ENCODE data around the gene GLIS1.

Gene GLIS1

DNA sequence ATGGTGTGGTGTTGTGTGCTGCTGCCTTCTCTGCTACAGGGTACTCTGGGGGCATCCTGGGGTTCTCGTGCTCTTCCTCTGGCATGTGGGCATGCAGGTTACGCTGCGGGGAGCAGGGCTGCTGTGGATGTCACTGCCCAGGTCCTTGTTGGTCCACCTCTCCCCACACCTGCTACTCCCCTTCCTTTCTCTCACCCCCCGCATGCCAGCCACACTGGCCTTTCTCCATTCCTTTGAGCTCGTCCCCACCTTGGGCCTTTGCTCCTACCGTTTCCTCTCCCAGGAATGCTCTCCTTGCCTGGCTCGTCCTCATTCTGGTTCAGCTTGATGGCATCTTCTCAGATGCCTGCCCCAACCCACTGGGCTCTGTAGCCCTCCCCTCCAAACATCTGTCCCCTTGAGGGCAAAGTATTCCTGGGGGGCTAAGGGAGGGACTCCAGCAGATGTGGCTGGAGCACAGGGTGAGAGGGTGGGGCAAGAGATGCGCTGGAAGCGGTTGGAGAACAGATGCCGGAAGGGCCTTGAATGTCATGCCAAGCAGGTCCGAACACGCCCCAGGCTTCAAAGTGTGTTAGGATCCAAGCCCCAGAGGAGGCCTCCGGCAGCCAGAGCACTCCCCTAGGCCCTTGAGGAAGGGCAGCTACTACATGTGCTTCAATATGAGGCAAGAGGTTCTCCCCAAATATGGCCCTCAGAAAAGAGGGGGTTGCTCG is 256.4 kb downstream of the GLIS1 start:
- H3K27me3 ChIP-seq (ENCODE audit: insufficient read depth, low read length): no peaks in the 10 kb centered on the region
- H3K9ac ChIP-seq (ENCODE audit: low read depth, low read length): no peak overlapping the region
- no peaks in the 10 kb centered on the region for H3K36me3 ChIP-seq (ENCODE audit: insufficient read depth, low read length)
- no peak overlapping the region for H3K27ac ChIP-seq (ENCODE audit: low read depth, low read length)
- no peak overlapping the region for H3K4me3 ChIP-seq (ENCODE audit: low read length)
- H3K9me3 ChIP-seq (ENCODE audit: insufficient read depth, low read depth, low read length): no peaks in the 10 kb centered on the region
- no peaks in the 10 kb centered on the region for H3K4me1 ChIP-seq (ENCODE audit: insufficient read depth, low read length)
- 90% methylated on average over 14 of the region's 14 CpGs for WGBS

DNA sequence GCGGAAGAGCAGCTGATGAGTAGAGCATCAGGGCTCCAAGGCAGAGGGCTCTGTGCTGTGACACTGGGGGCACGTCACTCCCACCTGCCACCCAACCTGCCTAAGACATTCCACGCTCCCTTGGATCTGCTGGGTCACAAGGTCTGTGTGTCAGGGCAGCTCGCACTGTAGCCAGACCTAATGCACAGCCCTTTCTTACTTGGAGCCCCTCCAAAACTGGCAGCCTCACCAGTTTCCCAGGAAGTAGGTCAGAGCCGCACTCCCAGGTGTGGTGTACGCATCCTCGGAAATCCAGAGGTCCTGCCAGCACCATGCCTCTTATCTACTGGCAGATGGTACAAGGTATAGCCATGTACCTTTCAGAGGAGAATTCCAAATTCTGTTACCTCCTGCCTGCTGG is 257.5 kb downstream of the GLIS1 start:
- no peaks in the 10 kb centered on the region for H3K36me3 ChIP-seq (ENCODE audit: insufficient read depth, low read length)
- 89% methylated on average over 7 of the region's 7 CpGs for WGBS
- H3K9me3 ChIP-seq (ENCODE audit: insufficient read depth, low read depth, low read length): no peaks in the 10 kb centered on the region
- H3K9ac ChIP-seq (ENCODE audit: low read depth, low read length): no peak overlapping the region
- no peaks in the 10 kb centered on the region for H3K4me1 ChIP-seq (ENCODE audit: insufficient read depth, low read length)
- H3K4me3 ChIP-seq (ENCODE audit: low read length): no peak overlapping the region
- H3K27ac ChIP-seq (ENCODE audit: low read depth, low read length): no peak overlapping the region
- no peaks in the 10 kb centered on the region for H3K27me3 ChIP-seq (ENCODE audit: insufficient read depth, low read length)

DNA sequence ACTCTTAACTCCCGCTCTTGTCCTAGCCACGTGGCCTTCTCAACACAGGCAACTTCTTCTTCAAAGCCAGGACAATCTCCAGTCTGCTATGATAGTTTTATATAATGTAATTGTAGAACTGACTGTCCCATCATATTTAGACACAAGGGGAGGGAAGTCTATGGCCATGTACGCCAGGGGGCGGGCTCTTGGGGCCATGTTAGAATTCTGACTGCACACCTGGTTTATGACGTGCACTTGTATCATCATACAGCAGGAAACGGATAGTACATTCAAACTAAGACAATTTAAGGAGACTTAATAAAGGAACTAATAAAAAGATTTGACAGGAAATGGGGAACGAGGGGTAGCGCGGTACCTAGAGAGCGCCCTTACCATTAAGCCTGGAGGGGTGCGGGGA is 258.3 kb downstream of the GLIS1 start:
- H3K36me3 ChIP-seq (ENCODE audit: insufficient read depth, low read length): no peaks in the 10 kb centered on the region
- no peaks in the 10 kb centered on the region for H3K4me1 ChIP-seq (ENCODE audit: insufficient read depth, low read length)
- WGBS: 97% methylated on average over 11 of the region's 11 CpGs

DNA sequence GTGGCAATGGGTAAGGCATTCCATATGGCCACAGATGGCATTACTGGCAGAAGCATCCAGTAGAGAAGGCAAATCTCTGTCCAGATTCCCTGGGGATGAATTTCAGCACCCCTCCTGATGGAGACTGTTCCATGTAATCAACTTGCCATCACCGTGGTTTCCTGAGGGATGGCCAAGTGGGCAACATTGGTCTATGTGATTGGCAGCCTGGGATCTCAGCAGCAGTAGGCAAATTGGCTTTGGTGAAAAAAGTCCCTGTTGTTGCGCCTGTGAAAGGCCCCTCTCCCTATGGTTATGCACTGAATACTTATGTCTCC is 260.5 kb downstream of the GLIS1 start:
- H3K4me3 ChIP-seq (ENCODE audit: low read length): no peak overlapping the region
- WGBS: 99% methylated on average over 2 of the region's 2 CpGs
- H3K9me3 ChIP-seq (ENCODE audit: insufficient read depth, low read depth, low read length): no peaks in the 10 kb centered on the region
- no peaks in the 10 kb centered on the region for H3K4me1 ChIP-seq (ENCODE audit: insufficient read depth, low read length)
- H3K27me3 ChIP-seq (ENCODE audit: insufficient read depth, low read length): no peaks in the 10 kb centered on the region
- H3K36me3 ChIP-seq (ENCODE audit: insufficient read depth, low read length): no peaks in the 10 kb centered on the region
- H3K9ac ChIP-seq (ENCODE audit: low read depth, low read length): no peak overlapping the region
- H3K27ac ChIP-seq (ENCODE audit: low read depth, low read length): no peak overlapping the region

More for the DNA sequence above, 258.3 kb downstream of the GLIS1 start:
- no peak overlapping the region for H3K27ac ChIP-seq (ENCODE audit: low read depth, low read length)
- H3K9ac ChIP-seq (ENCODE audit: low read depth, low read length): no peak overlapping the region
- no peaks in the 10 kb centered on the region for H3K9me3 ChIP-seq (ENCODE audit: insufficient read depth, low read depth, low read length)
- H3K27me3 ChIP-seq (ENCODE audit: insufficient read depth, low read length): no peaks in the 10 kb centered on the region
- H3K4me3 ChIP-seq (ENCODE audit: low read length): no peak overlapping the region

DNA sequence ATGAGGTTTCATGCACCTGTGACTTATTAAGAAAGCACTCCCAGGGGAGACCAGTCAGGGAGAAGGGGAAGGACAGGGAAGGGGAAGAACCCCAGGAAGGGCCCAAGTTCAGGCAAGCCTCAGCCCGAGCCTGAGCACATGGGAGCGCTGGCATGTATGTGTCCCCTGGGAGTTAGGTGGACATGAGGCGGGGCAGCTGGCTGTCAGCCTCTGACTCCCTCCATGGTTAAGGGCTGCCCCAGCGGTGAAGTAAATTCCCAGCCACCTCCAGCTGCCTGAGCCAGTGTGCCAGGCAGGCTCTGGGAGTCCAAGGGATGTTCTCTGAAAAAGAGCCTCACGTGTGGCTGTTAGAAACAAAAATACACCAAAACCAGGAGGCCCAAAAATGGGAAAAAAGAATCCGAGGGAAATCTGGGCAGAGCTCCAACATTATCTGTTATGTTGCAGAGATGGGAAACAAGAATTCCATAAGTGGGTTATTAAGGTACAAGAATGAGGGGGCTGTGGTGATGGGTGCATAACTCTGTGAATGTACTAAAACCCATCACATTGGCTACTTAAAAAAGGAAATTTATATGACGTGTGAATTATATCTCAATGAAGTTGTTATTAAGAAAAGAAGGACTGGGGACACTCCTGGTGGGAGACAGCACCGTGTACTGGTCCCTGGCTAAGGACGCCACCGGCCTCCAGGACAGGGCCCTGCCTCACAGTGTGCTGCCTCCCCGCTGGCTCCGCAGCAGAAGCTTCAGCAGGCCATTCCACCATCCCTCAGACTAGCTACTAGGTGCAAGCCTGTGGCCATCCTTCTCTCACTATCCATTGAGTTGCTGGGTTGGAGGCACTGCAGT is 261.1 kb downstream of the GLIS1 start:
- no peak overlapping the region for H3K27ac ChIP-seq (ENCODE audit: low read depth, low read length)
- no peaks in the 10 kb centered on the region for H3K36me3 ChIP-seq (ENCODE audit: insufficient read depth, low read length)
- no peaks in the 10 kb centered on the region for H3K4me1 ChIP-seq (ENCODE audit: insufficient read depth, low read length)
- WGBS: 95% methylated on average over 12 of the region's 12 CpGs
- H3K9ac ChIP-seq (ENCODE audit: low read depth, low read length): no peak overlapping the region
- no peak overlapping the region for H3K4me3 ChIP-seq (ENCODE audit: low read length)
- H3K27me3 ChIP-seq (ENCODE audit: insufficient read depth, low read length): no peaks in the 10 kb centered on the region
- H3K9me3 ChIP-seq (ENCODE audit: insufficient read depth, low read depth, low read length): no peaks in the 10 kb centered on the region

DNA sequence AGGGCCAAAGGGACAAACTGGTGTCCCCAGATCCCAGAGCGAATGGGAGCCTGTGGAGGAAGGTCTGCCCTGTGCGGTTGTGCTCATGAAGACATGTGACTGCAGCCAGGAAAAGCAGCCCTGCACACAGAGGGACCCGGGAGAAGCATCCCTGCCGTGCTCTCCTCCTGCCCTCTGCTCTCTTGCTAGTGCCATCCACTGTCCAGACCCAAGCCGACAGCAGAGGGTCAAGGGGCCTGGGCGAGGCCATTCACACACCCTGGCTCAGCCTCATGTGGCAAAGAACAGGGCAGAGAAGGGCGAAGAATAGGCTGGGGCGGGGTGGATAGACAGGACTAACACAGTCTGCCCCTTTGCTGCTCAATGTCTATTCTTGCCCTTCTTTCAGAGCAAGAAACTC is 262.4 kb downstream of the GLIS1 start:
- Histone ChIP-seq H3K4me1 (ENCODE audit: insufficient read depth, low read length) (no peaks in the 10 kb centered on the region), H3K27ac (ENCODE audit: low read depth, low read length) (no peak overlapping the region), H3K27me3 (ENCODE audit: insufficient read depth, low read length) (no peaks in the 10 kb centered on the region), H3K4me3 (ENCODE audit: low read length) (no peak overlapping the region), H3K9me3 (ENCODE audit: insufficient read depth, low read depth, low read length) (no peaks in the 10 kb centered on the region), H3K9ac (ENCODE audit: low read depth, low read length) (no peak overlapping the region), H3K36me3 (ENCODE audit: insufficient read depth, low read length) (no peaks in the 10 kb centered on the region)
- WGBS: 95% methylated on average over 8 of the region's 8 CpGs

DNA sequence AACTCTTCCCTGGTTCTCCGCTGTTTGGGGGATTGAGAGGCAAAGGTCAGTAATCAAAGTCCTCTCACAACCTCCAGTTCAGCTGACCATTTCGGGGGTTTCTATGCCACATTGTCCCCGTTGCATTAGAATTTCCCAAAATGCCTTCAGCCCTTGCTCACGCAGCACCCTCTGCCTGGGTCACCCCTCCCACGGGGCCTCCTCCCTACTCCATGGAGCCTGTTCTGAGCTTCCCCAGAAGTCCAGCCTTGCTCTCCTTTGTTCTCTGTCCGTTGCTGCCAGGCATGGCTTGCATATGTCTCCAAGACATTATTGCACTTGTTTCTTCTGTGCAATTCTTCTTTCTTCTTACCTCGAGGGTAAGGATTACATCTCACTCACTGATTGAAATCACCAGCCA is 263.3 kb downstream of the GLIS1 start:
- H3K27me3 ChIP-seq (ENCODE audit: insufficient read depth, low read length): no peaks in the 10 kb centered on the region
- no peak overlapping the region for H3K4me3 ChIP-seq (ENCODE audit: low read length)
- no peaks in the 10 kb centered on the region for H3K36me3 ChIP-seq (ENCODE audit: insufficient read depth, low read length)
- WGBS: 89% methylated on average over 7 of the region's 7 CpGs
- H3K27ac ChIP-seq (ENCODE audit: low read depth, low read length): no peak overlapping the region
- no peaks in the 10 kb centered on the region for H3K9me3 ChIP-seq (ENCODE audit: insufficient read depth, low read depth, low read length)
- no peaks in the 10 kb centered on the region for H3K4me1 ChIP-seq (ENCODE audit: insufficient read depth, low read length)
- no peak overlapping the region for H3K9ac ChIP-seq (ENCODE audit: low read depth, low read length)

DNA sequence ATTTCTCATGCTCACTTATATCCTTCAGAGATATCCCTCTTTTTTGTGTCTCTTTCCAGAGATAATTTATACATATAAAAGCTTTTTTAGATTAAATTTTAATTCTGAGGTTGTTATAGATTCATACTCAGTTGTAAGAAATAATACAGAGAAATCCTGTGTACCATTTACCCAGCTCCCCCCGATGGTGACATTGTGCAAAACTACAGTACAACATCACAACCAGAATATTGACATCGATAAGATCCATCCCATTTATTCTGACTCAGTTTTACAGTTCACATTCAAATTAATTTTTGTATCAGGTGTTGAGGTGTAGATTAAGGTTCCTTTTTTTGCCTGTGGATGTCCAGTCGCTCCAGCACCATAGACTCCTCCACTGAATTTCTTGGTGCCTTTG is 265.5 kb downstream of the GLIS1 start:
- Histone ChIP-seq H3K36me3 (ENCODE audit: insufficient read depth, low read length) (no peaks in the 10 kb centered on the region), H3K9me3 (ENCODE audit: insufficient read depth, low read depth, low read length) (no peaks in the 10 kb centered on the region), H3K4me1 (ENCODE audit: insufficient read depth, low read length) (no peaks in the 10 kb centered on the region), H3K27me3 (ENCODE audit: insufficient read depth, low read length) (no peaks in the 10 kb centered on the region), H3K4me3 (ENCODE audit: low read length) (no peak overlapping the region), H3K27ac (ENCODE audit: low read depth, low read length) (no peak overlapping the region), H3K9ac (ENCODE audit: low read depth, low read length) (no peak overlapping the region)
- WGBS: 91% methylated on average over 3 of the region's 3 CpGs

DNA sequence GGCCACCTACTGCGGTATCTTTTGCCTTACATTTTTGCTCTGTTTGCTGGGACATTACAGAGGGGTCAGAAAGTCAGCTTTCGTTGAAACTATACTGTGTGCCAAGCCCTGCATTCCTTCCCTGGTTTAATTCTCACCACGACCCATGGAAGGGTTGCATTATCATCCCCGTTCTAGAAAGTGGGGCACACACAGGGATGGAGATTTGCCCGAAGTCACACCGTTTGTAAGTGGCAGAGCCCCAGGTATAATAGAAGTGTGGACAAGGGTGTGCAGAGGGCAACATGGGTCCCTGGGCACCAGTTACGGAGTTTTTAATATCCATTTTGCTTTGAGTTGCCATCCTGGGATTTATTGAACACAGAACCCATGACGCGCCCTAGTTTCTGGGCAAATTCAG is 268.0 kb downstream of the GLIS1 start:
- Histone ChIP-seq H3K9me3 (ENCODE audit: insufficient read depth, low read depth, low read length) (no peaks in the 10 kb centered on the region), H3K4me1 (ENCODE audit: insufficient read depth, low read length) (no peaks in the 10 kb centered on the region), H3K27me3 (ENCODE audit: insufficient read depth, low read length) (no peaks in the 10 kb centered on the region), H3K9ac (ENCODE audit: low read depth, low read length) (no peak overlapping the region), H3K27ac (ENCODE audit: low read depth, low read length) (no peak overlapping the region), H3K4me3 (ENCODE audit: low read length) (no peak overlapping the region), H3K36me3 (ENCODE audit: insufficient read depth, low read length) (no peaks in the 10 kb centered on the region)
- WGBS: 95% methylated on average over 9 of the region's 9 CpGs

DNA sequence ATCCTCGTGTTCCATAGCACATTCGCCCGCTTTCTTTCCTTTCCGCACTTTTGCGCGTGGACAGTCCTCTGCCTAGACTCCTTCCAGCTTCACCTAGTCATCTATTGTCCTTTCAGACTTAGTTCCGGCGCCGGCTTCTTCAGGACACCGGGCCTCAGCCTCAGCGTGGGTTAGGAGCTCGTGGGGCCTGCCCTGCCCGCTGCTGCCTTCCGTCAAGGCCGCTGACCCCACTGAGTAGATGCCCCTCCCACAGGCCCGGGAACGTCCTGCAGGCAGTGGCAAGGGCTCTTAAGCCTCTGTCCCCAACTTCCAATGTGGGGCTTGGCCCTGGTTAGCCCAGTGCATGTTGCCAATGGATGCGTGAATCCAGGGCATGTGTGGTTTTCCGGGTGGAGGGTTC is 268.4 kb downstream of the GLIS1 start:
- Histone ChIP-seq H3K27ac (ENCODE audit: low read depth, low read length) (no peak overlapping the region), H3K4me3 (ENCODE audit: low read length) (no peak overlapping the region), H3K9ac (ENCODE audit: low read depth, low read length) (no peak overlapping the region), H3K9me3 (ENCODE audit: insufficient read depth, low read depth, low read length) (no peaks in the 10 kb centered on the region), H3K36me3 (ENCODE audit: insufficient read depth, low read length) (no peaks in the 10 kb centered on the region), H3K4me1 (ENCODE audit: insufficient read depth, low read length) (no peaks in the 10 kb centered on the region), H3K27me3 (ENCODE audit: insufficient read depth, low read length) (no peaks in the 10 kb centered on the region)
- 88% methylated on average over 19 of the region's 19 CpGs for WGBS

DNA sequence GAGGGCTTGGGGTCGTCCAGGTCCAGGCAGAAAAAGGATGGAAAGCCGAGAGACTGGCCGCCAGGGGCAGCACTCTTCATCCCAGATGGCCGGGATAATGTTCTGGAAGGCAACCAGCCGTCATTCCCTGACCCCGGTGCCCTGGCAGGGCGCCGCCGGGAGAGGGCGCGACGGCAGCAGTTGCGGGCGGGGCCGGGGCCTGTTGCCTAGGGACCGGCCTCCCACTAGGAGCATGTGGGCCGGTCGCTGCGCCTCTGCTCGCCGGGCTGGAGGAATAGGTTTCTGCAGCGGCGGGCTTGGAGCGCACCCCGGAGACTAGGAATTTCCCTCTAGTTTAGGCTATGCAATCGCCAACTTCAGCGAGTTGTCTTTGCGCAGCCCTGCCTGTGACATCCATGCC is 268.8 kb downstream of the GLIS1 start:
- Histone ChIP-seq H3K4me1 (ENCODE audit: insufficient read depth, low read length) (no peaks in the 10 kb centered on the region), H3K27ac (ENCODE audit: low read depth, low read length) (no peak overlapping the region), H3K9me3 (ENCODE audit: insufficient read depth, low read depth, low read length) (no peaks in the 10 kb centered on the region), H3K27me3 (ENCODE audit: insufficient read depth, low read length) (no peaks in the 10 kb centered on the region), H3K9ac (ENCODE audit: low read depth, low read length) (no peak overlapping the region), H3K4me3 (ENCODE audit: low read length) (no peak overlapping the region), H3K36me3 (ENCODE audit: insufficient read depth, low read length) (no peaks in the 10 kb centered on the region)
- 37% methylated on average over 28 of the region's 28 CpGs for WGBS

Data from HUES64 (cell line).